GM18502 (cell line): ENCODE data around the gene TPSG1.
"Not testable (repeated sequence)": the region's sequence is repeated elsewhere in the genome, so short reads cannot be mapped to it uniquely, and the experiment has no call there.

Experiments used
- ATAC-seq: cut with Tn5 transposase; IDR thresholded peaks from one replicate; pipeline ENCODE4 v1.9.1; 2021; ENCODE audit warnings: mild to moderate bottlenecking; ENCODE audit not compliant: unreplicated experiment, poor library complexity

Gene TPSG1

DNA sequence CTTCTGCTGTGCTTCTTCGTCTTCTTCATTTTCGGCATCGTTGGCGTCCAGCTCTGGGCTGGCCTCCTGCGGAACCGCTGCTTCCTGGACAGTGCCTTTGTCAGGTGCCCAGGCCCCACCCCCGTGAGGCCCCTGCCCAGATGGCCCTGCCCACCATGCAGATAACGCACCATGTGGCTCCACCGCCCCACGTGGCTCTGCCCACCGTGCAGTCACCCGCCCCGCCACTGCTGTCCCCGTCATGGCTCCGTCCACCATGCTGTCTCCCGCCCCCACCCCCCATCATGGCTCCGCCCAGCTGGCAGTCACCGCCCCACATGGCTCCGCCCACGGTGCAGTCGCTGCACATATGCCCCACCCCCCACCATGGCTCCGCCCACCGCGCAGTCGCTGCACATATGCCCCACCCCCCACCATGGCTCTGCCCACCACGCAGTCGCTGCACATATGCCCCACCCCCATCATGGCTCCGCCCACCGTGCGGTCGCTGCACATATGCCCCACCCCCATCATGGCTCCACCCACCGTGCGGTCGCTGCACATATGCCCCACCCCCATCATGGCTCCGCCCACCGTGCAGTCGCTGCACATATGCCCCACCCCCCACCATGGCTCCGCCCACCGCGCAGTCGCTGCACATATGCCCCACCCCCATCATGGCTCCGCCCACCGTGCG is 26.3 kb downstream of the TPSG1 start:
- not testable (repeated sequence) for ATAC-seq

GRCh38 chr16:1198194-1198593 is 26.9 kb downstream of the TPSG1 start:
- no peak for ATAC-seq

DNA sequence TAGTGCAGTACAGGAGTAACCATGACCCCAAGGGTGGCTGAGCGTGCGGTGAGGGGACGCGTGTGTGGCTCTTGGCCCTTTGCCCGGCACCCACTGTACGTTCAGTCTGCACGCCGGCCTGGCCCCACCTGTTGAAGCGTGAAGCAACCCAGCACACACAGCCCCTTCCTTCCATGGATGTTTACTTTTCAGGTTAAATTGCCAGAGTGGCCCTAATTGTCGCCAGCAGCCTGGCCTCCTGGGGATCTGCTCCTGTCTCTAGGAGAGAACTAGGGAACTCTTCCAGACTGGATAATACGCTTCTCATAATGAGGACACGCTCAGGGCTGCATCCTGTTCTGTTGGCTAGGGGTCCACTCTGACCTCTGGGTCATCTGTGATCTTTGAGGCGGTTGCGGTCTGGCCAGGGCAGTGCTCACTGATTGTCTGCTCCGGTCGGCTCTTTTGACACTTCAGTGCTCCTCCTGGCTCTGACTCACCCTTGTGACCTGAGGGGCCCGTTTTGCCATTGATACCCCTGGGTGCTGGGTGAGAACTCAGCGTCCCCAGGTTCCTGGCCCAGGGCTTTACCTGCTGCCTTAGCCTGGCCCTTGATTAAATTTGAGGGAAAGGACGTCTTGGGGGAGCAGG is 27.7 kb downstream of the TPSG1 start:
- ATAC-seq: no peak

DNA sequence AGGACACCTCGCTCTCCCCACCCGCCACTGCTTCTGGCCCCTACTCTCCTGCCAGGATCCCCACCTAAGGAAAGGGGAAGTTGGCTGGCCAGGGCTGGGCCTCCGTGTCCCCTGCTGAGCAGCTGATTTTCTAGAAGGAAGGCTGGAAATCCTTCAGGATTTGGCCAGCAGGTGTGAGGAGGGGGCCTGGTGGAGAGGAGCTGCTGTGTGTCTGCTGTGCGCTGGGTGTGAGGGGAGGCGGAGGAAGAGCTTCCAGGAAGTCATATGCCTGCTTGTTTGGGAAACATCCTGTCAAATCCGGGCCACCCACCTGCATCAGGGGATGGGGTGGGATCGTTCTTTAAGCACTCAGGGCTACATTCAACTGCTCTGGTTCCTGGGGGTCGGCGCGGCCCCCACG is 28.6 kb downstream of the TPSG1 start:
- no peak for ATAC-seq

- no peak for ATAC-seq
These were observed 29.7 kb downstream of the TPSG1 start for GRCh38 chr16:1195393-1195666.

- ATAC-seq: no peak
These were observed 30.2 kb downstream of the TPSG1 start for GRCh38 chr16:1194665-1195392.

DNA sequence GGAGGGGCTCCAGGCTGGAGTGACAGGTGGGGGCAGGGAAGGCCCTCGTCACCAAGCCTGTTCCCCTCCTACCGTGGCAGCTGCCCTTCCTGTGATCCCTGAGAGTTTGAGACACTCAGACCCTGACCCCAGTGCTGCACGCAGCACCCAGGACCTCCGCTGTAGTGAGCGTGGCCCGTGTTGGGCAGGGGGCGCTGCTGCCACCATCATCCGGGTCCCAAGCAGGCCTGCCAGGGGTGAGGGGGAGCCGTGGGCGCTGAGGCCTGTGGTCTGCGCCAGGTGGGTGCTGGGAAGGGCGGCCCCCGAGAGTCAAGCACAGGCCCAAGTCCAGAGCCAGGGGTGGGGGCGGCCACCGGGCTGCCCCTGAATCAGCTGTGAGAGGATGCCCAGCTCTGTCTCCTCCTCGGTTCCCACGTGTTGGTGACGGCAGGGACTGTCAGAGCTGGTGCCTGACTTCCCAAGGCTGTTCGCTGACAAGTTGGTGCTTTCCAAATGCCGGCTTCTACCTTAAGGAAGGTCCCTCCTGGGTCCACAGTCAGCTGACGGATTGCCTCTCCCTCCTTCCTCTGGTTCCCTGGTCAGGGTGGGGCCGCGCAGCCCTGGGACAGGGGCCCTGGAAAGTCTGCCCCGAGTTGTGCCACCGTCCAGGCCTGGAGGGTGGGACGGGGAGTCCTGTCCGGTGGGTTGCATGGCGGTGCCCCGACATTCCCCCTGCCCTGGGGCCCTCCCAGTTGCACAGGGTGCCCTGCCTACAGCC is 31.1 kb downstream of the TPSG1 start:
- no peak for ATAC-seq

- ATAC-seq: no peak
These were observed 31.8 kb downstream of the TPSG1 start for GRCh38 chr16:1193143-1193824.

DNA sequence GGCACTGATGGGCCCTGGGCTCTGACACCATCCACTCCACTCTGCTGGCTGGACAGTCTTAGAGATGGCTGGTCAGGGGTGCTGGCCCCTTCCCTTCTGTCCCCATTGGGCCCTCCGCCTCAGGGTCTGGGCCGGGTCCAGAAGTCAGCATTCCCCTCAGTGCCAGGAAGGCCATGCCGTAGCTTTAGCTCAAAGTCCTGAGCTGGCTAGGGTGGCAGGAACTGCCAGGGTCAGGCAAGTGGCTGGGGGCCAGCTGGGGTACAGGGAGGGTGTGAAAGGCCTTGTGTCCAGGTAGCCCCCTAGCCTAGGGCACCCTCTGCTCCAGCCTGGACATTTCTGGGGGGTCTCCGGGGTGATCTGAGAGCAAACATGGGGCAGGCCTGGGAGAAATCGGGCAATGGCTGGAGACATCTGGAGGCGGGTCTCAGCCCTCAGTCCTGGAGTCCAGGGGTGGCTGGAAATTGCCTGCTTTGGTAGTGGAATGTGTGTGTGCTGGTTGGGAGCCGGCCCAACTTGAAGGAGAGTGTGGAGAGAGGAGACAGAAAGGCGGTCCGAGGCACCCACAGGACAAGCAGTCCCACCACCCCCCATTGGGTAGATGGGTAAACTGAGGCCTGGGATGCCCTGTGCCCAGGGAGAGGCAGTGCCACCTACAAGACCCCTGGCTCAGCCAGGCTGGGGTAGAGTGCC is 32.5 kb downstream of the TPSG1 start:
- ATAC-seq: no peak

GRCh38 chr16:1190789-1191188 is 34.3 kb downstream of the TPSG1 start:
- ATAC-seq: not testable (repeated sequence)

GRCh38 chr16:1189455-1189854 is 35.6 kb downstream of the TPSG1 start:
- no peak for ATAC-seq

GRCh38 chr16:1188432-1189189 is 36.5 kb downstream of the TPSG1 start:
- ATAC-seq: no peak

DNA sequence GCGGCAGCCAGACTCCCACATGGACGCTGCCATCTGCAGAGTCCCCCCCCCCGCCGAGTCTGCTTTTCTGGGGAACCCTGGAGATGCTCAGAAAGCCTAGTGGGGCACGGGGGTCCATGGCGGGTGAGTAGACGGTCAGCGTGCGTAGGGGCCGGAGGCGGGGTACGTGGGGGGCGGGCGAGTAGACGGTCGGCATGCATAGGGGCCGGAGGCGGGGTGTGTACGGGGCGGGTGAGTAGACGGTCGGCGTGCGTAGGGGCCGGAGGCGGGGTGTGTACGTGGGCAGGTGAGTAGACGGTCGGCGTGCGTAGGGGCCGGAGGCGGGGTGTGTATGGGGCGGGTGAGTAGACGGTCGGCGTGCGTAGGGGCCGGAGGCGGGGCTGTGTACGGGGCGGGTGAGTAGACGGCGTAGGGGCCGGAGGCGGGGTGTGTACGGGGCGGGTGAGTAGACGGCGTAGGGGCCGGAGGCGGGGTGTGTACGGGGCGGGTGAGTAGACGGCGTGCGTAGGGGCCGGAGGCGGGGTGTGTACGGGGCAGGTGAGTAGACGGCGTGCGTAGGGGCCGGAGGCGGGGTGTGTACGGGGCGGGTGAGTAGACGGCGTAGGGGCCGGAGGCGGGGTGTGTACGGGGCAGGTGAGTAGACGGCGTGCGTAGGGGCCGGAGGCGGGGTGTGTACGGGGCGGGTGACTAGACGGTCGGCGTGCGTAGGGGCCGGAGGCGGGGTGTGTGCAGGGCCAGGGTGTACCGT is 39.4 kb downstream of the TPSG1 start:
- not testable (repeated sequence) for ATAC-seq

- no peak for ATAC-seq
These were observed 40.1 kb downstream of the TPSG1 start for GRCh38 chr16:1184980-1185379.

DNA sequence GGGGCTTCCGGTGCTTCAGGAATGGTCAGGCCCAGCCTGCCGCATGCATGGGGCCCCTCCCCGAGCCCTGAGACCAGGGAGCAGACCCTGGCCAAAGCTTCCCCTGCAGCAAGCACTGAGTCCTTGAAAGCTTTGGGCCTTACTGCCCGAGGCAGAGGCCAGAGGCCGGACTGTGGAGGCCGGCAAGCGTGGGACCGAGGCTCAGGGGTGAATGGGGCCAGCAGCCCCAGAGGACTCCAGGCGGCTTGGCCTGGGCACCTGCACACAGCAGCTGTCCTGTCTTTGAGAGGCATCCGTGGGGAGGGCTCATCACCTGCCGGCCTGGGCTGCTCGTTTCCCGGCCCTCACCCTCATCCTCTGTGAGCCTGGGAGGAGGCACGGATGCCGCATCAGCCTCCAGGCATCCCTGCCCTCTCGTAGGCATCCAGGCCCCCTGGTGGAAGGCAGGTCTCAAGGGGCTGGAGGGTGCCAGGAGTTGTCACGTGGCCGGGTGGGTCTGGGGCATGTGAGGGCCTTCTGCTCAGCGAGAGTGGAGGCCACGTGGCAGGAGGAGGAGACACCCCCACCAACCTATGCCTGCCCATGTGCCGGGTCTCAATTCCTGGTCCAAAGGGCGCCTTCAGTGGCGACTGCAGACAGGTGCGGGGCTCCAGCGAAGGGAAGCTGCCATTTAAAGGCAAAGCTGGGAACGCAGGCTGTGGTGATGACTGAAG is 40.8 kb downstream of the TPSG1 start:
- no peak for ATAC-seq

DNA sequence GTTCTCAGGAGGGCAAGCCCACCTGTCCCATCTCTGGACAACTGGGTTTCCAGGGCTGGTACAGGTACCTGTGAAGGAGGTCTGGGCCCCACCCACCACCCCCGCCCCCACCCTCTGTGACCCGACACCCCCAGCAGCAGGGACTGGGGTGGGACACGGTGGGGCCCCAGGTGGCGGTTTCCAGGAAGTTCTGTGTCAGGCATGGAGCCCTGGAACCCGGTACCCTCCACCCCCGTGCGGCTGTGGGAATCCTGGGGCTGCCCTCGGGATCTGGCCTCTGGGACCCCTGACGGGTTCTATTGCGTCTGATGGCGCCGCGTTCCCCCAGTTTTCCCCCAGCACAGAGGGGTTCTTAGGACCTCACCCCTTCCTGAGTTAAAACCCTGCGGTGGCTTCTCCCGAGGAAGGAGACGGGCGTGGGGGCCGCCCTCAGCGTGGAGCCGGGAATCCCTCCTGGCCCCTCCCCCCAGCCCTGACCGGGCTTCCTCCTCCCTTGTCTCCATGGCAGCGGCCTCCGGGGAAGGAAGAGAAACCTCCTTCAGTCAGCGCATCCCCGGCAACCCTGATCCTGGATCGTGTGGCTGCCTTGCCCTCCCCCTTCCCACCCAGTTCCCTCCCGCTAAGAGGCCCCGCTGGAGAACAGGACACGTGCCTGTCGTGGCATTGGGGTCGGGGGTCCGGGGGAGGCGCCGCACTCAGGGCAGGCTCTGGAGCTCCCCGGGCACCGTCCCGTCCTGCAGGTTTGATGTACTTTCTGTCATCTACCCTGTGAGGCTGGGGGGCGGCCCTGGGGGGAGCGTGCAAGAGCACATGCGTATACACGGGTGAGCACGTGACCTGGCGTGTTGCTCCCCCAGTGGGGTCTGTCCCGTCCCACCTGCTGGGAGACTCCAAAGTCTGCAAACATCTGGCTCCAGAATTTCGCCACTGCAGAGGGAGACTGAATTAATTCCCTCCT is 41.8 kb downstream of the TPSG1 start:
- no peak for ATAC-seq

DNA sequence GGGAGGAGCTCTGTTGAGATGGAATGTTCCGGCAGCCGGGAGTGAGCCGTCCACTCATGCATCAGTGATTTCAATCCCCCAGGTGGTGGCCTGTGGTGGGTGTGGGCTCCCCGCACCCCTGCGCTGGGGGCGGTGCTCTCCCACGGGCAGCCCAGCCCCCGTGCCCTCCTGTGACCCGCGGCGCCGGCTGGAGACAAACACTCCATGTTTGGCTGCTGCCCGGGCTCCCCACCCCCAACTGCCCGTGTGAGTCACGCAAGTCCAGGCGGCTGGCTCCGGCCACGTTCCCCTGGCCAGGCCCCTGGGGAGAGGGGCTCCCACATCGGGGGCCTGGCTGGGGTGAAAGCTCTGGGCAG is 42.8 kb downstream of the TPSG1 start:
- ATAC-seq: no peak
